Natural killer cell treated with Interleukin-12 subunit alpha and Interleukin-12 subunit beta and Interleukin-15 and Interleukin-18, amount 100 ng/mL, for 72 hours (primary cell): ENCODE results near the gene BDKRB2. TPM values are rescaled to one million over a fixed set of nuclear protein-coding genes. Genes with fewer than 3 reads are reported as not detected.
"Not testable (repeated sequence)": the region's sequence is repeated elsewhere in the genome, so short reads cannot be mapped to it uniquely, and the experiment has no call there.

Experiments
- ATAC-seq, 2 donors: fragments of 150-1000 bp; cut with Tn5 transposase in 1 of 2; sonication (Bioruptor Pico), chemical (Tn5 transposase) in 1 of 2; 2 replicates each; pipeline ENCODE4 v1.10.0; 2021
- DNase-seq: peaks from one replicate; pipeline ENCODE4 v3.0.0; 2022; ENCODE audit warnings: low spot score
- H3K27ac Mint-ChIP-seq, 2 donors: 1 replicate in 1 of 2; 2 replicates in 1 of 2; pipeline ENCODE4 v1.8.0; 2022; ENCODE audit warnings: mixed read lengths in 2 of 2, mild to moderate bottlenecking in 1 of 2, moderate library complexity in 1 of 2
- H3K27me3 Mint-ChIP-seq, 2 donors: 1 replicate in 1 of 2; 2 replicates in 1 of 2; pipeline ENCODE4 v1.8.0; 2022; ENCODE audit warnings: mixed read lengths in 2 of 2
- H3K36me3 Mint-ChIP-seq: one replicate; pipeline ENCODE4 v1.8.0; 2022; ENCODE audit warnings: mixed read lengths
- H3K4me1 Mint-ChIP-seq, 2 donors: 1 replicate in 1 of 2; 2 replicates in 1 of 2; pipeline ENCODE4 v1.8.0; 2022; ENCODE audit warnings: low read depth in 2 of 2, mixed read lengths in 2 of 2, mild to moderate bottlenecking in 1 of 2
- H3K4me3 Mint-ChIP-seq: one replicate; pipeline ENCODE4 v1.8.0; 2022; ENCODE audit warnings: mixed read lengths
- H3K9me3 Mint-ChIP-seq: 2 replicates; pipeline ENCODE4 v1.8.0; 2022; ENCODE audit warnings: mixed read lengths
- total RNA-seq, 2 donors: library from RNA; stranded (reverse); gene quantifications; one replicate each; pipeline ENCODE4 v1.2.3, GENCODE V29; 2022

The BDKRB2 gene
- total RNA-seq, 2 donors from 2014 or later, result not detected

- Mint-ChIP-seq H3K27ac (no peak overlapping the region), H3K36me3 (no peaks in the 10 kb centered on the region), H3K27me3 (no peaks in the 10 kb centered on the region), H3K4me1 (no peaks in the 10 kb centered on the region), H3K4me3 (no peak overlapping the region), H3K9me3 (no peaks in the 10 kb centered on the region)
- DNase-seq (no peak), ATAC-seq (no peak)
These were observed 27.0 kb downstream of the BDKRB2 start for GRCh38 chr14:96231526-96232130.

- ATAC-seq (no peak), DNase-seq (no peak)
- Mint-ChIP-seq H3K27me3 (no peaks in the 10 kb centered on the region), H3K4me3 (no peak overlapping the region), H3K27ac (no peak overlapping the region), H3K4me1 (no peaks in the 10 kb centered on the region), H3K36me3 (no peaks in the 10 kb centered on the region), H3K9me3 (no peaks in the 10 kb centered on the region)
These were observed 27.9 kb downstream of the BDKRB2 start for GRCh38 chr14:96232506-96232905.

GRCh38 chr14:96233661-96234060, 29.0 kb downstream of the BDKRB2 start:
- ATAC-seq, result no peak
- H3K9me3 Mint-ChIP-seq, result no peaks in the 10 kb centered on the region
- no peaks in the 10 kb centered on the region for H3K4me1 Mint-ChIP-seq
- H3K36me3 Mint-ChIP-seq, result no peaks in the 10 kb centered on the region
- no peak overlapping the region for H3K4me3 Mint-ChIP-seq
- no peak for DNase-seq
- H3K27me3 Mint-ChIP-seq, result no peaks in the 10 kb centered on the region
- no peak overlapping the region for H3K27ac Mint-ChIP-seq

GRCh38 chr14:96235426-96235825, 30.8 kb downstream of the BDKRB2 start:
- H3K4me1 Mint-ChIP-seq, result no peaks in the 10 kb centered on the region
- ATAC-seq (no peak), DNase-seq (peak; percentile 13)
- peaks cover 2 to 5% of the 10 kb centered on the region in 2 donors for H3K27me3 Mint-ChIP-seq
- H3K36me3 Mint-ChIP-seq, result no peaks in the 10 kb centered on the region
- no peak overlapping the region for H3K4me3 Mint-ChIP-seq
- H3K27ac Mint-ChIP-seq, result no peak overlapping the region
- H3K9me3 Mint-ChIP-seq, result no peaks in the 10 kb centered on the region

GRCh38 chr14:96237641-96238040, 33.0 kb downstream of the BDKRB2 start:
- Mint-ChIP-seq H3K36me3 (no peaks in the 10 kb centered on the region), H3K4me1 (no peaks in the 10 kb centered on the region), H3K9me3 (no peaks in the 10 kb centered on the region), H3K27ac (no peak overlapping the region), H3K27me3 (peaks cover 5 to 12% of the 10 kb centered on the region in 2 donors), H3K4me3 (no peak overlapping the region)
- ATAC-seq, result no peak
- DNase-seq, result peak; percentile 5

GRCh38 chr14:96238676-96239265, 34.1 kb downstream of the BDKRB2 start:
- no peak overlapping the region for H3K4me3 Mint-ChIP-seq
- peak; percentile 48 for DNase-seq
- no peaks in the 10 kb centered on the region for H3K4me1 Mint-ChIP-seq
- no peaks in the 10 kb centered on the region for H3K9me3 Mint-ChIP-seq
- no peak overlapping the region for H3K27ac Mint-ChIP-seq
- no peak for ATAC-seq
- no peaks in the 10 kb centered on the region for H3K36me3 Mint-ChIP-seq
- H3K27me3 Mint-ChIP-seq, result peaks cover 5 to 12% of the 10 kb centered on the region in 2 donors

- no peak overlapping the region for H3K27ac Mint-ChIP-seq
- ATAC-seq (no peak), DNase-seq (peak; percentile 20)
- H3K4me1 Mint-ChIP-seq, result no peaks in the 10 kb centered on the region
- H3K4me3 Mint-ChIP-seq, result no peak overlapping the region
- no peaks in the 10 kb centered on the region for H3K36me3 Mint-ChIP-seq
- peaks cover 5 to 12% of the 10 kb centered on the region in 2 donors for H3K27me3 Mint-ChIP-seq
- no peaks in the 10 kb centered on the region for H3K9me3 Mint-ChIP-seq
These were observed 35.1 kb downstream of the BDKRB2 start for GRCh38 chr14:96239711-96240141.

GRCh38 chr14:96240641-96241040, 36.0 kb downstream of the BDKRB2 start:
- Mint-ChIP-seq H3K27ac (no peak overlapping the region), H3K9me3 (no peaks in the 10 kb centered on the region), H3K4me1 (no peaks in the 10 kb centered on the region), H3K27me3 (peaks cover 7 to 15% of the 10 kb centered on the region in 2 donors), H3K36me3 (no peaks in the 10 kb centered on the region), H3K4me3 (no peak overlapping the region)
- DNase-seq (peak; percentile 15), ATAC-seq (no peak)

GRCh38 chr14:96242126-96242525, 37.5 kb downstream of the BDKRB2 start:
- Mint-ChIP-seq H3K9me3 (no peaks in the 10 kb centered on the region), H3K27me3 (peaks cover 7 to 20% of the 10 kb centered on the region in 2 donors), H3K36me3 (no peaks in the 10 kb centered on the region), H3K27ac (no peak overlapping the region), H3K4me1 (no peaks in the 10 kb centered on the region), H3K4me3 (no peak overlapping the region)
- ATAC-seq, result no peak
- peak; percentile 13 for DNase-seq

- DNase-seq, result peak; percentile 57
These were observed 39.1 kb downstream of the BDKRB2 start for GRCh38 chr14:96243785-96244184.

GRCh38 chr14:96245074-96245473, 40.4 kb downstream of the BDKRB2 start:
- not testable (repeated sequence) for H3K9me3 Mint-ChIP-seq, H3K4me3 Mint-ChIP-seq, DNase-seq, H3K36me3 Mint-ChIP-seq, ATAC-seq, H3K4me1 Mint-ChIP-seq, H3K27ac Mint-ChIP-seq
- peaks cover 13 to 23% of the 10 kb centered on the region in 2 donors for H3K27me3 Mint-ChIP-seq

More at GRCh38 chr14:96243785-96244184, 39.1 kb downstream of the BDKRB2 start:
- no peaks in the 10 kb centered on the region for H3K4me1 Mint-ChIP-seq
- peaks cover 10 to 20% of the 10 kb centered on the region in 2 donors for H3K27me3 Mint-ChIP-seq
- no peak for ATAC-seq
- no peak overlapping the region for H3K27ac Mint-ChIP-seq
- no peak overlapping the region for H3K4me3 Mint-ChIP-seq
- H3K36me3 Mint-ChIP-seq, result no peaks in the 10 kb centered on the region
- no peaks in the 10 kb centered on the region for H3K9me3 Mint-ChIP-seq

GRCh38 chr14:96245710-96246538, 41.3 kb downstream of the BDKRB2 start:
- Mint-ChIP-seq H3K4me3 (no peak overlapping the region), H3K27me3 (peaks cover 16 to 23% of the 10 kb centered on the region in 2 donors), H3K27ac (no peak overlapping the region), H3K9me3 (no peaks in the 10 kb centered on the region), H3K36me3 (no peaks in the 10 kb centered on the region), H3K4me1 (no peaks in the 10 kb centered on the region)
- ATAC-seq (peak in 1 of 2 donors; percentile 33), DNase-seq (peak; percentile 32)

GRCh38 chr14:96246539-96246847, 41.9 kb downstream of the BDKRB2 start:
- DNase-seq (no peak), ATAC-seq (no peak)
- Mint-ChIP-seq H3K9me3 (no peaks in the 10 kb centered on the region), H3K36me3 (no peaks in the 10 kb centered on the region), H3K27me3 (peaks cover 18 to 27% of the 10 kb centered on the region in 2 donors), H3K27ac (no peak overlapping the region), H3K4me1 (no peaks in the 10 kb centered on the region), H3K4me3 (no peak overlapping the region)

- H3K36me3 Mint-ChIP-seq, result no peaks in the 10 kb centered on the region
- peak; percentile 20 for DNase-seq
- ATAC-seq, result no peak
- peaks cover 19 to 29% of the 10 kb centered on the region in 2 donors for H3K27me3 Mint-ChIP-seq
- no peaks in the 10 kb centered on the region for H3K4me1 Mint-ChIP-seq
- H3K9me3 Mint-ChIP-seq, result no peaks in the 10 kb centered on the region
- no peak overlapping the region for H3K27ac Mint-ChIP-seq
- no peak overlapping the region for H3K4me3 Mint-ChIP-seq
These were observed 42.4 kb downstream of the BDKRB2 start for GRCh38 chr14:96247031-96247430.
